Activated naive CD4-positive, alpha-beta T cell treated with anti-CD3 and anti-CD28 coated beads, Interleukin-2, amount 50 U/mL, for 72 hours (primary cell): ENCODE data around the gene CYBA. TPM values are rescaled to one million over a fixed set of nuclear protein-coding genes. Genes with fewer than 3 reads are reported as not detected.
"Not testable (repeated sequence)": the region's sequence is repeated elsewhere in the genome, so short reads cannot be mapped to it uniquely, and the experiment has no call there.

Experiments
- ATAC-seq, 2 donors: fragments of 150-1000 bp; cut with Tn5 transposase; 2 replicates each; pipeline ENCODE4 v1.10.0; 2021; ENCODE audit warnings: mild to moderate bottlenecking in 2 of 2, moderate library complexity in 2 of 2
- DNase-seq, 2 donors: peaks; one replicate each; pipeline ENCODE4 v3.0.0; 2021 to 2022; ENCODE audit warnings: low spot score in 2 of 2
- H3K27ac Mint-ChIP-seq, 2 donors: one replicate each; pipeline ENCODE4 v1.8.0; 2022; ENCODE audit warnings: mild to moderate bottlenecking in 2 of 2, mixed read lengths in 2 of 2
- H3K36me3 Mint-ChIP-seq, 2 donors: one replicate each; pipeline ENCODE4 v1.8.0; 2022; ENCODE audit warnings: mixed read lengths in 2 of 2
- H3K9me3 Mint-ChIP-seq, 2 donors: one replicate each; pipeline ENCODE4 v1.8.0; 2022; ENCODE audit warnings: mixed read lengths in 2 of 2
- total RNA-seq, 2 donors: library from RNA; stranded (reverse); gene quantifications; one replicate each; pipeline ENCODE4 v1.2.3, GENCODE V29; 2022

The CYBA gene
- total RNA-seq, 2 donors from 2014 or later = 112 to 267 TPM

GRCh38 chr16:88617268-88618031 is 33.4 kb downstream of the CYBA start:
- DNase-seq (no peak), ATAC-seq (no peak)
- Mint-ChIP-seq H3K36me3 (peaks cover 0 to 6% of the 10 kb centered on the region in 2 donors), H3K27ac (peak overlapping the region; percentile 8 to 91), H3K9me3 (no peaks in the 10 kb centered on the region)

- Mint-ChIP-seq H3K9me3 (no peaks in the 10 kb centered on the region), H3K36me3 (no peaks in the 10 kb centered on the region), H3K27ac (peak overlapping the region; percentile 45 to 47)
- DNase-seq = no peak
- no peak for ATAC-seq
These were observed 34.1 kb downstream of the CYBA start for GRCh38 chr16:88616736-88617135.

- DNase-seq (no peak), ATAC-seq (no peak)
- Mint-ChIP-seq H3K9me3 (no peaks in the 10 kb centered on the region), H3K36me3 (no peaks in the 10 kb centered on the region), H3K27ac (peak overlapping the region; percentile 45 to 81)
These were observed 34.5 kb downstream of the CYBA start for GRCh38 chr16:88616320-88616719.

GRCh38 chr16:88614818-88615580 is 35.9 kb downstream of the CYBA start:
- Mint-ChIP-seq H3K9me3 (no peaks in the 10 kb centered on the region), H3K27ac (peak overlapping the region in 1 of 2 donors; percentile 83), H3K36me3 (peaks cover 0 to 5% of the 10 kb centered on the region in 2 donors)
- ATAC-seq = no peak
- no peak for DNase-seq

GRCh38 chr16:88613911-88614817 is 36.7 kb downstream of the CYBA start:
- Mint-ChIP-seq H3K27ac (peak overlapping the region in 1 of 2 donors; percentile 83), H3K9me3 (no peaks in the 10 kb centered on the region), H3K36me3 (peaks cover 0 to 5% of the 10 kb centered on the region in 2 donors)
- ATAC-seq (no peak), DNase-seq (no peak)

DNA sequence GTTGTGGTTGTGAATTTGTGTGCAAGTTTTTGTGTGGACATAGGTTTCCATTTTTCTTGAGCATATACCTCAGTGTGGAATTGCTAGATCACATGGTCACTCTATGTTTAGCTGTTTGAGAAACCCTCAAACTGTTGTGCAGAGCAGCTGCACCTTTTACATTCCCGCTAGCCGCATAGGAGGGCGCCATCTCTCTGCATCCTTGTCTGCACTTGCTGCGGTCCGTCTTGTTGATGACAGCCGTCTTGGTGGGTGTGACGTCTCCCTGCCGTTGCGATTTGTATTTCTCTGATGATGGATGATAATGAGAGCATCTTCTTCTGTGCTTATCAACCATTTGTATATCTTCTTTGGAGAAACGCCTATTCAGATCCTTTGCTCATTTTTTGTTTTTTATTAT is 37.6 kb downstream of the CYBA start:
- Mint-ChIP-seq H3K36me3 (peaks cover 0 to 5% of the 10 kb centered on the region in 2 donors), H3K9me3 (no peaks in the 10 kb centered on the region)
- no peak for ATAC-seq

GRCh38 chr16:88610909-88611812 is 39.7 kb downstream of the CYBA start:
- Mint-ChIP-seq H3K9me3 (no peaks in the 10 kb centered on the region), H3K27ac (peak overlapping the region in 1 of 2 donors; percentile 1), H3K36me3 (peaks cover 0 to 5% of the 10 kb centered on the region in 2 donors)
- ATAC-seq (no peak), DNase-seq (no peak)

More for the DNA sequence above, 37.6 kb downstream of the CYBA start:
- peak overlapping the region in 1 of 2 donors; percentile 19 for H3K27ac Mint-ChIP-seq
- no peak for DNase-seq

DNA sequence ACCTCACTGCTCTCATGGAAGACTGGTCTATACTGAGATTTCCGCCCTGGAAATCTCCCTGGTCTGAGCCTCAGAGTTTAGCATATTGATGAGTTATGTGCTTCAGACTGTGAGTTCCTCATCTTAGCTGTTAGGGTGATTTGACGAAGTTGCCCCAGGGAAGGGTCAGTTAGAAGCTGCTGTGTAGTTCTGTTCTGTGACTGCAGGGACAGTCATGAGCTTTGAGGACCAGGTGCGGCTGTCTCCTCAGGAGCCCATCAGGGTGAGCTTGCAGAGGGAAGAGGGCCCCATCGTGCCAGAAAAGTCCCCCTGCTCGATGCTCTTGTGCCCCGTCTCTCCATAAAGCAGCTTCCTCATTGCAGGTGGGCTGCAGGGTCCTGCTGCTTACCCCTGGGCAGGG is 40.8 kb downstream of the CYBA start:
- Mint-ChIP-seq H3K9me3 (no peaks in the 10 kb centered on the region), H3K36me3 (peaks cover 0 to 5% of the 10 kb centered on the region in 2 donors), H3K27ac (no peak overlapping the region)
- ATAC-seq = no peak
- no peak for DNase-seq

GRCh38 chr16:88609426-88609825 is 41.4 kb downstream of the CYBA start:
- H3K9me3 Mint-ChIP-seq, ATAC-seq, DNase-seq, H3K36me3 Mint-ChIP-seq, H3K27ac Mint-ChIP-seq: not testable (repeated sequence)

GRCh38 chr16:88608076-88608475 is 42.8 kb downstream of the CYBA start:
- ATAC-seq (no peak), DNase-seq (no peak)
- H3K27ac Mint-ChIP-seq = peak overlapping the region in 1 of 2 donors; percentile 37
- peaks cover 0 to 5% of the 10 kb centered on the region in 2 donors for H3K36me3 Mint-ChIP-seq
- no peaks in the 10 kb centered on the region for H3K9me3 Mint-ChIP-seq

- DNase-seq (no peak), ATAC-seq (no peak)
- Mint-ChIP-seq H3K27ac (no peak overlapping the region), H3K36me3 (peaks cover 5% of the 10 kb centered on the region in 2 donors), H3K9me3 (no peaks in the 10 kb centered on the region)
These were observed 44.6 kb downstream of the CYBA start for GRCh38 chr16:88606148-88606757.

GRCh38 chr16:88605186-88606147 is 45.4 kb downstream of the CYBA start:
- ATAC-seq (no peak), DNase-seq (no peak)
- Mint-ChIP-seq H3K27ac (no peak overlapping the region), H3K9me3 (no peaks in the 10 kb centered on the region), H3K36me3 (peaks cover 5 to 7% of the 10 kb centered on the region in 2 donors)

DNA sequence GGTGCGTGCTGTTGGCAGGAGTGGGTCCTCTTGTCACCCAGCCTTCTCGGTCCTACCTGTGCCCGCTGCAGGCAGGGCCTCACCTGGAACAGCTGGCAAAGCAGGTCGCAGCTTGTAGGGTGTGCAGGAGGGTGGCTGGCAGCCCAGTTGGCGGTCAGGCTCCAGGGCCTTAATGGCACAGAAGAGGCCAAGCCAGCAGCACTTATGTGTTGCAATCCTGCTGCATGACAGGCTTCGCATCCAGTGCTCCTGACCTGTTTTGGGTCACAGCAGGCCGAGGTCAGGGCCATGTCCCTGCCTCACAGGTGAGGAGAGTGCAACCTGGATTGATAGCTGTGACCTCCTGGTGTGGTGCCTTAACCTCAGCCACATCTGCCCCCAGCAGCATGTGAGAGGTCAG is 48.8 kb downstream of the CYBA start:
- Mint-ChIP-seq H3K9me3 (no peaks in the 10 kb centered on the region), H3K36me3 (peaks cover 9 to 13% of the 10 kb centered on the region in 2 donors), H3K27ac (peak overlapping the region in 1 of 2 donors; percentile 37)
- ATAC-seq (no peak), DNase-seq (no peak)

DNA sequence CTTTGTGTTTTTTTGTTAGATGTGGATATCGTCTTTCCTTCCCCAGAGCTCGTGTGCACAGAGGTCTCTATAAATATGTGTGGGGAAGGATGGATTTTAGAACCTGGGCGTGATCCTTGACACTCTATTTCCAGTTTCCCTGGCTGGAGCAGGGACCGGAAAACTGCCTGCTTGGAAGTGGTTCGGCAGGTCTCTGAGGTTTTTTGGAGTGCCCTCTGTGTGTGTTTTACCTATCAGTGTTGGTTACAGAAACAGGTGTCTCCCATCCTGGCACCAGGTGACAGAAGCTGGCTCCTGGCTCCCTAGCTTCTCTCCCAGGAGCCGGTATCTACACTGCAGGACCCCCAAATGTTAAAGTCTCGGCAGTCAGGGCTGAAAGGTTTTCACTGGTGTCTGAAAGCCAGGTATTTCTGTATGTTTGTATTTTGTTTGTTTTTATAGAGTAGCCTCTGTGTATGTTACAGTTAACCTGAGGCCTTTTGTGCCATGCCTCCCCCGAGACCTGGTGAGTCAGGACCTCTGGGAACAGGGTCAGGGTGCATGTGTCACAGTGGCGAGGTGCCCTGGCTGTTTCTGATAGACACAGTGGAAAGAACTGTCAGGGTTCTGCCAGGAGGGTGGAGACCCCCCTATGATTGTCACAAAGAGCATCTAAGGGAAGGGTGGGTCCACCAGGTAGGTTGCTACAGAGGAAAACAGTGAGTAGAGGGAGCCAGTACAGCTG is 49.4 kb downstream of the CYBA start:
- H3K27ac Mint-ChIP-seq = peak overlapping the region in 1 of 2 donors; percentile 37
- no peak for ATAC-seq
- no peaks in the 10 kb centered on the region for H3K9me3 Mint-ChIP-seq
- DNase-seq = no peak
- peaks cover 9 to 13% of the 10 kb centered on the region in 2 donors for H3K36me3 Mint-ChIP-seq
